H1 (cell line): Measurements from ENCODE around the gene RHOBTB3. TPM values are rescaled to one million over a fixed set of nuclear protein-coding genes. Genes with fewer than 3 reads are reported as not detected.

Experiments used
- CTCF ChIA-PET: fragments of 300-600 bp; sonication (Branson Sonifier 250); formaldehyde crosslinking; loops from one replicate; lab custom pipeline; 2021; ENCODE audit not compliant: partially characterized antibody; lab: Charles Lee
- POLR2A ChIA-PET: fragments of 300-600 bp; sonication (Branson Sonifier 250); formaldehyde crosslinking; loops from one replicate; lab custom pipeline; 2021; ENCODE audit warnings: inconsistent platforms; ENCODE audit not compliant: partially characterized antibody; lab: Charles Lee
- DNase-seq, 2 experiments: peaks; one replicate each; pipeline versions ENCODE4 v3.0.0 to v3.0.0-alpha.2; 2010 to 2022; ENCODE audit warnings: low spot score in 2 of 2, low read depth in 1 of 2, mixed read lengths in 1 of 2
- FAIRE-seq: peaks from 2 replicates; lab custom pipeline; 2011; peaks lifted over from hg19 to GRCh38; lab: Jason Lieb, UNC
- H2AFZ ChIP-seq: 2 replicates; pipeline ENCODE4 v1.8.1; 2012; ENCODE audit warnings: low read length, inconsistent platforms
- H2AK5ac ChIP-seq: 2 replicates; pipeline ENCODE4 v1.6.1; 2013; ENCODE audit warnings: low read depth, low read length
- H2BK120ac ChIP-seq: replicated peaks from 2 replicates; pipeline ENCODE3; 2013; ENCODE audit warnings: low read depth, low read length, inconsistent platforms
- H2BK12ac ChIP-seq: 2 replicates; pipeline ENCODE4 v1.6.1; 2013; ENCODE audit warnings: low read depth, low read length
- H2BK15ac ChIP-seq: 2 replicates; pipeline ENCODE4 v1.6.1; 2013; ENCODE audit warnings: low read length
- H2BK20ac ChIP-seq: 2 replicates; pipeline ENCODE4 v1.6.1; 2013; ENCODE audit warnings: low read length
- H2BK5ac ChIP-seq: 2 replicates; pipeline ENCODE4 v1.6.1; 2013; ENCODE audit warnings: low read depth, low read length
- H3K14ac ChIP-seq: 2 replicates; pipeline ENCODE4 v1.6.1; 2013; ENCODE audit warnings: inconsistent platforms; ENCODE audit not compliant: insufficient read length
- H3K18ac ChIP-seq: 2 replicates; pipeline ENCODE4 v1.6.1; 2013; ENCODE audit warnings: low read length; ENCODE audit errors: extremely low read depth
- H3K23ac ChIP-seq: 2 replicates; pipeline ENCODE4 v1.6.1; 2013; ENCODE audit warnings: inconsistent platforms; ENCODE audit not compliant: insufficient read length
- H3K23me2 ChIP-seq: 2 replicates; pipeline ENCODE4 v1.6.1; 2013; ENCODE audit warnings: low read depth, low read length
- H3K27ac ChIP-seq: 2 replicates; pipeline ENCODE4 v1.6.1; 2011; ENCODE audit warnings: low read depth, low read length, inconsistent platforms
- H3K27me3 ChIP-seq, 4 experiments: replicated peaks in 1 of 4; 1 replicate in 1 of 4; 2 replicates in 3 of 4; pipeline versions ENCODE4 v1.6.1 to v1.8.1; 2011 to 2013; ENCODE audit warnings: low read length in 3 of 4, mild to moderate bottlenecking in 3 of 4, inconsistent platforms in 2 of 4, mixed read lengths in 2 of 4, moderate library complexity in 1 of 4; ENCODE audit not compliant: control insufficient read depth in 3 of 4, insufficient read depth in 3 of 4; ENCODE audit errors: extremely low read depth in 1 of 4
- H3K36me3 ChIP-seq, 4 experiments: 2 replicates each; pipeline versions ENCODE4 v1.6.1 to v1.8.1; 2011 to 2013; ENCODE audit warnings: mild to moderate bottlenecking in 4 of 4, low read length in 3 of 4, moderate library complexity in 2 of 4, control low read depth in 1 of 4, inconsistent platforms in 1 of 4; ENCODE audit not compliant: insufficient read depth in 4 of 4, control insufficient read depth in 2 of 4
- H3K4ac ChIP-seq: replicated peaks from 2 replicates; pipeline ENCODE3; 2013; ENCODE audit warnings: low read length, low read depth, mixed read lengths, inconsistent platforms; ENCODE audit not compliant: insufficient read length
- H3K4me1 ChIP-seq, 4 experiments: replicated peaks in 1 of 4; 1 replicate in 1 of 4; 2 replicates in 3 of 4; pipeline versions ENCODE4 v1.6.1 to v1.8.1; 2011 to 2013; ENCODE audit warnings: low read length in 3 of 4, inconsistent platforms in 2 of 4, mixed read lengths in 1 of 4; ENCODE audit not compliant: insufficient read depth in 4 of 4, control insufficient read depth in 3 of 4
- H3K4me2 ChIP-seq, 2 experiments: 2 replicates each; pipeline versions ENCODE4 v1.6.1 to v1.8.1; 2011 to 2013; ENCODE audit warnings: low read depth in 2 of 2, low read length in 2 of 2, control low read depth in 1 of 2, inconsistent platforms in 1 of 2, mild to moderate bottlenecking in 1 of 2; ENCODE audit not compliant: insufficient read depth in 1 of 2
- H3K4me3 ChIP-seq, 4 experiments: fragments of 200-600, 300-600 bp in 1 of 4; sonication (generic), shearing (Covaris generic), sonication (Bioruptor Twin) in 1 of 4; 2 replicates each; pipeline versions ENCODE4 v1.5.1 to v1.8.1; 2011 to 2016; ENCODE audit warnings: low read length in 4 of 4, low read depth in 3 of 4, control low read depth in 2 of 4, inconsistent platforms in 2 of 4, mild to moderate bottlenecking in 2 of 4, mixed read lengths in 1 of 4, moderate library complexity in 1 of 4; ENCODE audit not compliant: insufficient read depth in 2 of 4; ENCODE audit errors: extremely low read depth in 1 of 4
- H3K56ac ChIP-seq: replicated peaks from 2 replicates; pipeline ENCODE3; 2013; ENCODE audit warnings: low read depth, mild to moderate bottlenecking, mixed read lengths, low read length, inconsistent platforms; ENCODE audit not compliant: insufficient read length
- H3K79me1 ChIP-seq: 2 replicates; pipeline ENCODE4 v1.6.1; 2013; ENCODE audit warnings: low read depth, low read length, control low read depth
- H3K79me2 ChIP-seq, 2 experiments: 2 replicates each; pipeline versions ENCODE4 v1.6.1 to v1.8.1; 2012 to 2013; ENCODE audit warnings: low read length in 2 of 2, mild to moderate bottlenecking in 2 of 2, inconsistent platforms in 1 of 2; ENCODE audit not compliant: insufficient read depth in 2 of 2, control insufficient read depth in 1 of 2
- H3K9ac ChIP-seq, 4 experiments: replicated peaks in 1 of 4; 1 replicate in 1 of 4; 2 replicates in 3 of 4; pipeline versions ENCODE4 v1.6.1 to v1.8.1; 2011 to 2013; ENCODE audit warnings: low read depth in 3 of 4, low read length in 3 of 4, control low read depth in 2 of 4, mild to moderate bottlenecking in 2 of 4, moderate library complexity in 2 of 4, inconsistent platforms in 1 of 4; ENCODE audit errors: extremely low read depth in 1 of 4
- H3K9me3 ChIP-seq, 2 experiments: 2 replicates each; pipeline versions ENCODE4 v1.6.1 to v1.8.1; 2012 to 2013; ENCODE audit warnings: mild to moderate bottlenecking in 2 of 2, moderate library complexity in 2 of 2, control low read depth in 1 of 2, inconsistent platforms in 1 of 2, low read depth in 1 of 2, low read length in 1 of 2, mixed read lengths in 1 of 2; ENCODE audit not compliant: insufficient read depth in 2 of 2
- H4K20me1 ChIP-seq, 2 experiments: replicated peaks in 1 of 2; 2 replicates each; pipeline versions ENCODE3 to v1.8.1; 2011 to 2013; ENCODE audit warnings: inconsistent platforms in 2 of 2, low read length in 2 of 2, mild to moderate bottlenecking in 1 of 2; ENCODE audit not compliant: insufficient read depth in 2 of 2, control insufficient read depth in 1 of 2
- H4K5ac ChIP-seq: 2 replicates; pipeline ENCODE4 v1.6.1; 2013; ENCODE audit warnings: low read length, low read depth, mixed read lengths, inconsistent platforms; ENCODE audit not compliant: insufficient read length
- H4K8ac ChIP-seq: 2 replicates; pipeline ENCODE4 v1.8.0; 2013; ENCODE audit warnings: mild to moderate bottlenecking, moderate library complexity, low read length, inconsistent platforms; ENCODE audit not compliant: insufficient read depth; ENCODE audit errors: extremely low read depth
- H4K91ac ChIP-seq: replicated peaks from 2 replicates; pipeline ENCODE3; 2013; ENCODE audit warnings: low read length, mixed read lengths, inconsistent platforms; ENCODE audit not compliant: insufficient read length
- POU5F1 ChIP-seq: IDR thresholded peaks from 2 replicates; pipeline ENCODE4 v1.6.1; 2011; ENCODE audit warnings: low read depth, mild to moderate bottlenecking, low read length, moderate library complexity
- WGBS, 2 experiments: shearing (Covaris generic) in 1 of 2; methylation state at CpG; one replicate each; pipeline versions ENCODE4 v1.1.6 to v1.1.7; 2013 to 2015; ENCODE audit warnings: low lambda C conversion rate in 2 of 2, mixed read lengths in 2 of 2, inconsistent platforms in 1 of 2, low coverage in 1 of 2, missing lambda C conversion rate in 1 of 2; ENCODE audit not compliant: insufficient replicate concordance in 2 of 2, insufficient coverage in 1 of 2, insufficient read length in 1 of 2; ENCODE audit errors: extremely low coverage in 1 of 2, missing lambda C conversion rate in 1 of 2; 5-methylcytosine and 5-hydroxymethylcytosine counted together
- polyA plus RNA-seq, 7 experiments: library from polyadenylated mRNA; depleted of rRNA in 3 of 7; stranded (reverse) in 5 of 7; unstranded in 2 of 7; fragments of >200 nt in 5 of 7; fragments of 200-250 nt in 2 of 7; gene quantifications; 1 replicate in 5 of 7; 2 replicates in 1 of 7; 4 replicates in 1 of 7; pipeline versions ENCODE4 v1.2.1 to v1.2.3, GENCODE V29; 2011 to 2013; ENCODE audit warnings: missing spikeins in 2 of 7, mixed read lengths in 2 of 7
- total RNA-seq: library from RNA; stranded (reverse); fragmentation: NEBNext Ultra II Directional; extraction: Animal tissue kit (Norgen Biotek cat#: 25700); gene quantifications from 2 replicates; pipeline ENCODE4 v1.2.1, GENCODE V29; 2021

The RHOBTB3 gene
- total and polyA plus RNA-seq, 2 of the 8 experiments (the other 6 are each of a cell fraction or from before 2014, with no cell fraction given): 8.2 to 17.5 TPM

DNA sequence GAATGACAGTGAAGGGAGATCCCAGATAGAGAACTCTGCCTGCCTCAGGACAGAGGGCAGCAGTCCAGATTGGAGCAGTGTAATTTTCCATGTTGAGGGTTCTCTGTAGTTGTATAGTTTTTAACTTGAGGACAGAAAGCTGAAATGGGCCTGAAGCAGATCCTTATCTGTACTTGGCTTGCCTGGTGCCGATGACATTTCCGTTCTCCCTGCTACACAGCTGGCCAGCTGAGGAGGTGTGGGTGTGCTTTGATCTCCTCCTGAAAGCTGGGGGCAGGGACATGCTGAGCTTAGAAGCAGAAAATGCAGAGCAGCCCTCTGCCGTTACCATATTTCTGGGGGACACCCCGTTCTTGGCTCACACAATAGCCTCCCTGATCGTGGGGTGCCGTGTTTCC, 80.9 kb downstream of the RHOBTB3 start:
- Histone ChIP-seq H3K4me1 (peaks cover 0 to 14% (median 8%) of the 10 kb centered on the region in 4 experiments; a peak in 4 of 7 replicates), H3K23ac (no peak overlapping the region), H3K18ac (no peak overlapping the region), H3K27me3 (peaks cover 0 to 1% (median 0%) of the 10 kb centered on the region in 4 experiments; a peak in 1 of 7 replicates), H2AK5ac (no peak overlapping the region), H3K4ac (no peak overlapping the region), H4K91ac (no peak overlapping the region), H3K4me2 (no peak overlapping the region), H2BK120ac (no peak overlapping the region), H2BK20ac (no peak overlapping the region), H3K36me3 (no peaks in the 10 kb centered on the region), H2BK15ac (no peak overlapping the region), H4K8ac (no peak overlapping the region), H3K79me2 (no peaks in the 10 kb centered on the region), H3K27ac (no peak overlapping the region), H3K14ac (no peak overlapping the region), H3K4me3 (no peak overlapping the region), H4K20me1 (no peaks in the 10 kb centered on the region), H2AFZ (no peak overlapping the region), H3K56ac (no peak overlapping the region), H3K79me1 (no peaks in the 10 kb centered on the region), H2BK5ac (no peak overlapping the region), H3K9ac (no peak overlapping the region), H2BK12ac (no peak overlapping the region), H3K9me3 (no peaks in the 10 kb centered on the region), H4K5ac (no peak overlapping the region), H3K23me2 (no peaks in the 10 kb centered on the region)
- TF ChIP-seq POU5F1: no peak
- FAIRE-seq (no peak), DNase-seq (no peak)
- ChIA-PET CTCF (interaction anchor here (0.7 to 2.0 kb wide), 5 partner anchors 10 to 1920 kb away, joined by 3 to 6 read pairs (median 4); partner anchors contain the start of gene GLRX), POLR2A (interaction anchor here (1.0 to 1.2 kb wide), 2 partner anchors 11 to 12 kb away, joined by 3 to 5 read pairs; partner anchors contain the start of gene GLRX)
- WGBS, 2 experiments: 83% methylated on average over 6 of the region's 6 CpGs; no CpG with 5 or more reads in 1 of the 2 experiments
